Astrocyte of the spinal cord (primary cell): ENCODE data around the gene TUBB6.

Source experiments
- DNase-seq: peaks from one replicate; pipeline ENCODE4 v3.0.0; 2011; ENCODE audit warnings: low read depth, low spot score
- H3K4me3 ChIP-seq: 2 replicates; pipeline ENCODE4 v1.5.1; 2011; ENCODE audit warnings: low read depth, mild to moderate bottlenecking, low read length, moderate library complexity
- in situ Hi-C: cut with HindIII; loops from 2 replicates; pipeline ENCODE4 v1.10.0; 2017; ENCODE audit warnings: low sequenced_read_pairs
- TF ChIP-seq, protein P1 (sequence below): IDR thresholded peaks from 2 replicates; pipeline ENCODE4 v1.5.1; 2012; ENCODE audit warnings: low read depth, mild to moderate bottlenecking, low read length, inconsistent platforms

TUBB6 gene

GRCh38 chr18:12306752-12307700 lies 1.0 kb upstream of the TUBB6 start:
- TF ChIP-seq, protein P1, sequence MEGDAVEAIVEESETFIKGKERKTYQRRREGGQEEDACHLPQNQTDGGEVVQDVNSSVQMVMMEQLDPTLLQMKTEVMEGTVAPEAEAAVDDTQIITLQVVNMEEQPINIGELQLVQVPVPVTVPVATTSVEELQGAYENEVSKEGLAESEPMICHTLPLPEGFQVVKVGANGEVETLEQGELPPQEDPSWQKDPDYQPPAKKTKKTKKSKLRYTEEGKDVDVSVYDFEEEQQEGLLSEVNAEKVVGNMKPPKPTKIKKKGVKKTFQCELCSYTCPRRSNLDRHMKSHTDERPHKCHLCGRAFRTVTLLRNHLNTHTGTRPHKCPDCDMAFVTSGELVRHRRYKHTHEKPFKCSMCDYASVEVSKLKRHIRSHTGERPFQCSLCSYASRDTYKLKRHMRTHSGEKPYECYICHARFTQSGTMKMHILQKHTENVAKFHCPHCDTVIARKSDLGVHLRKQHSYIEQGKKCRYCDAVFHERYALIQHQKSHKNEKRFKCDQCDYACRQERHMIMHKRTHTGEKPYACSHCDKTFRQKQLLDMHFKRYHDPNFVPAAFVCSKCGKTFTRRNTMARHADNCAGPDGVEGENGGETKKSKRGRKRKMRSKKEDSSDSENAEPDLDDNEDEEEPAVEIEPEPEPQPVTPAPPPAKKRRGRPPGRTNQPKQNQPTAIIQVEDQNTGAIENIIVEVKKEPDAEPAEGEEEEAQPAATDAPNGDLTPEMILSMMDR = peak; percentile 41
- in situ Hi-C loops = no loop called here
- peak overlapping the region; percentile 61 for H3K4me3 ChIP-seq
- DNase-seq = peak; percentile 78

DNA sequence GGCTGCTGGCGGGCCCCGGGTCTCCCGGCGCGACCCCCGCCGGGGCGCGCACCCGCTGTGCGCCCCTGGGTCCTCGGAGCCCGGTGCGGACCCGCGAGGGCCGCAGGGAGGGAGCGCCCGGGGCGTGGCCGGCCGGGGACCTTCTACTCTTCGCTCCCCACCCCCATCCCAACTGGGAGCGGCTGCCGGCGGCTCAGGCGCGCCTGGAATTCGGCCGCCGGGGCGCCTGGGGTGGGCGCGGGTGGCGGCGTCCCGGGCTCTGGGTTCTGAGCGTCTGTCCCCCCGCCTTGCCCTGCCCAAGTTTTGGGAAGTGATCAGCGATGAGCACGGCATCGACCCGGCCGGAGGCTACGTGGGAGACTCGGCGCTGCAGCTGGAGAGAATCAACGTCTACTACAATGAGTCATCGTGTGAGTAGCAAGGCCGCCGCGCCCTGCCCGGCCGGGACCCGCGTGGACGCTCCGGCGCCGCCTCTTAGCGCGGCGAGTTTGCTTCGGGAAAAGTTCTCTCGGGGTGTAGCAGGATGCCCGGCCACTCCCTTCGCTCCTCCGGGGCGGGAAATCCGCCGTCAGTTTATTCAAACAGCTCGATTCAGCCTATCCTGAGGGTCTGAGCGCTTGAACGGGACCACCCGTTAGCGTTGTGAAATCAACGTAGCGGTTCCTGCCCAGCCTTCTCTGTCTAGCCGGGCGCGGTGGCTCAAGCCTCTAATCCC lies 502 bp downstream of the TUBB6 start:
- TF ChIP-seq, protein P1 = no peak
- DNase-seq = peak; percentile 89
- peak overlapping the region; percentile 80 for H3K4me3 ChIP-seq
- in situ Hi-C loops = no loop called here

DNA sequence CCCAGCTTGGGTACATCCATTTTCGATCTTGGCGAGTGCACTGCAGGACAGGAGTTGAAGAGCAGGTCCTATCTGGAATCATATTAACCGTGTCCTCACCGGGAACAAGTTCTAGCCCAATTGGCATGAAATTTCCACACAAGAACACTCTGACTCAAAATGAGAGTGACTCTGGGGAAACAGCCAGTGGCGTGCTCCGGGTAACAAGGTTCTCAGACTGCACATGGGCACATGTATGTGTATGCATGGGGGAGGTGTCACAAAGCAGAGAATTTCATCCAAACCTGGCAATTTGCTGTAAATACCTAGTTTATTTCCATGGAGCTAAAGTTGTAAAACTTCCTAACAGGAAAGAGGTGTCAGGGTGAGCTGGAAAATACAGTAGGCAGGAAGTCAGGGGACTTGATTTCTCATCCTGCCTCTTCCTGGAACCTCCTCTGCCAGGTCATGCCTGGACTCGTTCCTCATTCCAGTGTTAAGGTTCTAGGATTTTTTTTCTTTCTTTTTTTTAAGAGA lies 1.7 kb downstream of the TUBB6 start:
- TF ChIP-seq, protein P1 = no peak
- no peak for DNase-seq

DNA sequence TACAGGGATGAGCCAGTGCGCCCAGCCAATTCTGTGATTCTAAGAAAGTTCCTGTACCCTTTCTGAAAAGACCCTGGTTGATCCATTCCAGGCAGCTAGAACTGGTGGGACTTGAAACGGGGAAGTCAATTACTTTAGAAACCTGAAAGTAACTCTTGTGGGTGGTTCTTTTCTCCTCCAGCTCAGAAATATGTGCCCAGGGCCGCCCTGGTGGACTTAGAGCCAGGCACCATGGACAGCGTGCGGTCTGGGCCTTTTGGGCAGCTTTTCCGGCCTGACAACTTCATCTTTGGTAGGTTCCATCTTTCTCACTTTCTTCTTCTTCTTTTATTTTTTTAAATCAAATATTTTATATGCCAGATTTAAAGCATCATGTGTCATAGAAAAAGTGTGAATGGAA lies 2.7 kb downstream of the TUBB6 start:
- in situ Hi-C loops = no loop called here
- TF ChIP-seq, protein P1 = no peak
- H3K4me3 ChIP-seq = no peak overlapping the region
- no peak for DNase-seq

More for the DNA sequence above, 1.7 kb downstream of the TUBB6 start:
- peak overlapping the region; percentile 80 for H3K4me3 ChIP-seq
- in situ Hi-C loops = no loop called here

- TF ChIP-seq, protein P1 = no peak
- no peak overlapping the region for H3K4me3 ChIP-seq
- no peak for DNase-seq
- in situ Hi-C loops = no loop called here
Observed at GRCh38 chr18:12312976-12313375, 4.9 kb downstream of the TUBB6 start.

DNA sequence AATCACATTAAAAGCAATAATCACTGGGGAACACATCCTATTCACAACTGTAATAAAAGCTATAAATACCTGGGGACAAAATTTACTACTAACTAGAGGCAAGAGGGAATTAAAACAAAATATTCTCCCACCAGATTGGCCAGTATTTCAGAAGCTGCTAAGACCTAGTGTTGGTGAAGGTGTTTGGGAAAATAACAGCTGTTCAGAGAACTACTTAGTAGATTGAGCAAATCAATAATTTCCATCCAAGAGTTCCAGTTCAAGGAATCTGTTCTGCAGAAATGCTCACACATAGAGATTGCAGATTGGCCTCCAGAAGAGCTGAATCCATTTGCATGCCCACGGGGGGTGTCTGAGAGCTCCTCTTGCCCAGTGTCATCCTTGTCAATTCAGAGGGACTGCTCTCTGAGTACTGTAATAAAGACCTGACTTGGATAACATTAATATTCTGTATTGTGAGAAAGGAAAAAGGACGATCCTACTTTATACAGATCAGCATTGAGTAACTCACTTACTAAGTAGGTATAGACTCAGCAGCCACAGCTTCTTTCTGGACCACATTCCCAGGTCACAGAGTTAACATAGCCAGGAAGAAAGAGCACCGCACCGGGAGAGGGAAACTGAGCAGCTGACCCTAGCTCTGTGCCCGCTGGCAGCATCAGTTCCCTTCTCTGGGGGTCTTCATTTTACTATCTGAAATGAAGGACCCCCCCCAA lies 5.6 kb downstream of the TUBB6 start:
- in situ Hi-C loops = no loop called here
- TF ChIP-seq, protein P1 = no peak
- H3K4me3 ChIP-seq = no peak overlapping the region
- DNase-seq = no peak
